Suppressor macrophage (primary cell): ENCODE measurements around the gene KCNJ6.

ENCODE experiments used
- DNase-seq, 4 experiments: peaks; one replicate each; pipeline ENCODE4 v3.0.0-alpha.2; 2020 to 2022

The KCNJ6 gene

DNA sequence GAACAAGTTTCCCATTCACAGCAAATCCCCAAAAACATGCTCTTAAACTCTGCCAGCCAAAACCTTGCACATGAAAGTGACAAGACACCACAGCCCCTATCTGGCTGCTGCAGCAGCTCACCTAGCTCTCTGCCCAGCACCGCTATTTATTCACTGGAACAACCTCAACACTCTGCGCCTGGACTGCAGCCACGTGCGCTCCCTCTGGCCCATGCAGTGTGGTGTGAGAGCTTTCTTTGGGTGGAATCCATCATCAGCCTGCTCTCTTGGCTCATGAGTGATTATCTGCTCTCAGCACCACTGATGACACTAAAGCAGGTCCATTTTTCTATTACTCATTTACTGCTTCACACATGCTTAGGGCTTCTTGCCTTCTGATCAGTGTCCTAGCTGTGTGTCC, 11.4 kb downstream of the KCNJ6 start:
- no peak for DNase-seq

DNA sequence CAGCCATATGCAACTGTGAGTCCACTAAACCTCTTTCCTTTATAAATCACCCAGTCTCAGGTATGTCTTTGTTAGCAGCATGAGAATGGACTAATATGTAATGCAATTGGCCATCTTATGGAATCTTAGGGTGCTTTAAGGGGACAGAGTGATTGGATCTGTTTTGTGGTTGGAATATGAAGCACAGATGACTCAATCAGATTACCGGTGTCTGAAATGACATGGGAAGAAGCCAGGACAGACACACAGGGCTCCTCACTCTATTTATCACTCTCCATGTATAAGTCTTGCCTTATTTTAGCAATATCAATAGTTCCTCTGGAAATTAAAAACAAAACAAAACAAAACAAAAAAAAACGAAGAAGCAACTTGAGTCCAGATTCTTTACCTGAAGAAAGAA, 12.9 kb downstream of the KCNJ6 start:
- DNase-seq = no peak

DNA sequence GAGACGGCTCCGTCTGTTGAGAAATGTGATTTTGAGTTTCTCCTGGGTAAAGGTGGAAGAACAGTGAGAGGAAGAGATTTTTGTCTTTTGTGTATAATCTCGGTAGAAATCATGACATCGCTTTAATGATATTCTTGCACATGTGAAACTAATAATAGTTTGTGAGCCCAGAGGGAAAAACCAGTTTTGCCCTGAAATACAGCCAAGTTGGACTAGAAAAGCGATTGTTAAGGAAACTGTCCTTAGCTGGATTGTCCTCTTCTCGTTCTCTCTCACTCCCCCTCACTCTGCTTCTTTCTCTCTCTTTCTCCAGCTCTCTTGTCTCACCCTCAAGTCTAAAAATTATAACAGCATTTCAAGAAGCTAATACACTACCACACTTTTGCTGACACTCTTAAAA, 17.1 kb downstream of the KCNJ6 start:
- DNase-seq = no peak

DNA sequence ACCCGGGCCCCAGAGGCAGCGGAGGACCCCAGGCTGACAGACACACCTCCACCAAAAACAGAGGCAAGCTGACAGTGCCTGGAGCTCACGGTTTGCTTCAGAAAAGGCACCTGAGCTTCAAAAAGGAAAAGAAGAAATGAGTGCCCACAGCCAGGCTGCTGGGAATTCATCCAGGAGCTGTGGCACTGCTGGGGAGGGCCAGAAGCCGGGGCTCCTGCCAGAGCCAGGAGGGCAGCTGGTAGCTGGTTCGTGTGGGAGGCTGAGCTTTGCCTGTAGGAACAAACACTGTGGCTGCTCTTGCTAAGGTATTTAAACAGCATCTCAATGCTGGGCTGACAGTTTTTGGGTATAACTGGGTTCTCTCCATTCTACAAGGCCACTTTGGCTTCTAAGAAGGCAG, 19.5 kb downstream of the KCNJ6 start:
- DNase-seq = no peak

DNA sequence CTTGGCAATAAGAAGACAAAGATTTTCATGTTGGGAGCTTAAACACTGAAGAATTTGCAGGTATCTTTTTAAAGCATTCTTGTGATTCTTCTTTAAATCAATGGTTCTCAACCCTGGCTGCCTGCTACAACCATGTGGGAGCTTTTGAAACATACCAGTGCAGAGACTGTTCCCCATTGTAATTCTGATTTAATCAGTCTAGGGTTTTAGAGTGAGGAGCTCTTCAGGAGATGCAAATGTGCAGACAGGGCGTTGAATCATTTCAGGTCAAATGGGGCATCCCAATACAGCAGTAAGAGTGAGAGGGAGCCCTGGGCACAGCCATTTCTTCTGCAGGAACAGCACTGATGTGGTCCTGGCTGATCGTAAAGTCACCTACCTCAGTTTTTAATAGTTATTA, 24.3 kb downstream of the KCNJ6 start:
- no peak for DNase-seq

DNA sequence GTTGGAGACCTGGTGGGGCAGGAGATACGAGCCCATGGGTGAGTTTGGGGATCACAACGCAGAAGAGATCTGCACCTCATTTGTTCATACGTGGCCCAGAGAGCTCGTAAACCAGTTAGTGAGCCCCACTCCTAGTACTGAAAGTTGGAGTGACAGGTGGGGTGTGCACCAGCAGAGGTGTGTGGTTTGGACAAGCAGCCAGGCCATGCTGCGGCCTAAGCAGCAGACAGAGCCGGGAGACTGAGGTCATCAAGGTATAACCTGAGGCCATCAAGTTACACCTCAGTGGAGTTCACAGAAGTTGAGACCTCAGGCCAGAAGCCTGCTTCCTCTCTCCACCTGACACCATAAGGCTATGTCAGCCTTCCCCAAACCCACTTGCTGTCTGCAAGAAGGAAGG, 27.6 kb downstream of the KCNJ6 start:
- no peak for DNase-seq

DNA sequence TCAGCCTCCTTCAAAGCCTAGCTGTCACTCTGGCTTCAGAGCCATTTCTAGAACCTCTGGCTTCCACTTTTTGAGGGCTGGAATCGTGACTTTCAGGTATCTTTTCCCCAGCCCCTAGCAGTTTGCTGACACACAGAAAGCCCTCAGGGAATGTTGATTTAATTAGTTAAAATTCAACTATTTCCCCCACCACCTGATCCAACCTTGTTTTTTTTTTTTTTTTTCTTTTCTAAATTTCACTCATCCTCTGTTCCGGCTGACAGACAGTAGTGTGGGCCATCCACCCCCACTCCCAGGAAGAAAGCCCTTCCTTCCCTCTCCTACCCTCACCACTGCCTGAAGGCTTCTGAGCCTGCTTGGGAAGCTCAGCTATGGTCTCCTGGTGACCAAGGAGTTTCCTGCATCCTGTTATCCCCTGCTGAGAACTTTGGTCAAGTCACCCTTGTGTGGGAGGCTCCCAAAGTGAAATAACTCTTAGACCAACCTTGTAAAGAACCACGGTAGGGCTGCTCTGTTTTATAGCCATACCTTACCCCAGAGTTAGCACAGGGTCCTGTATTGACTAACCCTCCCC, 29.4 kb downstream of the KCNJ6 start:
- DNase-seq = no peak

DNA sequence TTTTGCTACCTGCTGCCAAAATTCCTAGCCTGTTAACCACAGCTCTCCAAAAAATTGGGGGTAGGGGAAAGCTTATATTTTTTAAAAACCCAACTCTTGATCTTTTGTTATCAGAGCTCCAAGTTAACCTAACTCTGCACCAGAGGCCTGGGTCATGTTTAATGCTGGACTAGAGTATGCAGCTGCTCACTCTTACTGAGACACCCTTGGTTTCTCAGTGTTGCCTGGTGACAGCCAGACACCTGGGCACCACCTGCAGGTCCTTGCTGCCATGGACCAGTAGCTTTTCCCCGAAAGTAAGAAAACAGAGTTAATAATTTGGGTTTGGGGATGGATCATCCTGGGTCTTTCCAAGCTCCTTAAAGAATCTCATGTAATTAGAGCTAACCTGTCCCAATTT, 30.1 kb downstream of the KCNJ6 start:
- no peak for DNase-seq

DNA sequence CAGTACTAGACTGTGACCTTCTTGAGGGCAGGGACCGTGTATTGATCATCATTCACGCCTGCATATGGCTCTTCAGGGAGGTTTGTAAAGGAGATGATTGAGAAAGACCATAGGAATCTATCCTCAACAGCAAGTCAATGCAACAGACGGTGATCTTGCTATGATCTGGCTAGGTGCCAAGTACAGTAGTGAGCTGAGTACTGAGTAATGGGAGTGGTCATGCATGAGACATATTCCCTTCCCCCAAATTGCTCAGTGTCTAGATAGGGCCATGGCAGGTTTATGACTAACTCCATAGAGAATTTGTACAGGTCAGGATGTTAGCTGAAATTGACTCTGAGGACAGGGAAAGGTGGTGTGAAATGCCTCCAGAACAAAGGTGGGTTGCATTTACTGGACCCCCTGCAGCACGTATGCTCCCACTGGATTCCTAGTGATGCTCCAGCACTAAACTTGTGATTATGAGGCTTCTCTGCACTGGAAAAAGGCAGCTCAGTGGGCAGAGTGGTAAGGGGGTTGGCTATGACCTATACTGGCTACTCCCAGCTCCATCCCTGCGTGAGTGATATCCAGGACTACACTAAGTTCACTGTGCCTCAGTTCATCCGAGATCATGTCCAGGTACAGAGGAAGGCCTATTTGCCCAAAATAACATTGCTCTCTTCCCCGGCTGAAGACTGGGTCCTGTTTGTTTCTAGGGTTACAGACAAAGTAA, 37.2 kb downstream of the KCNJ6 start:
- DNase-seq = no peak

DNA sequence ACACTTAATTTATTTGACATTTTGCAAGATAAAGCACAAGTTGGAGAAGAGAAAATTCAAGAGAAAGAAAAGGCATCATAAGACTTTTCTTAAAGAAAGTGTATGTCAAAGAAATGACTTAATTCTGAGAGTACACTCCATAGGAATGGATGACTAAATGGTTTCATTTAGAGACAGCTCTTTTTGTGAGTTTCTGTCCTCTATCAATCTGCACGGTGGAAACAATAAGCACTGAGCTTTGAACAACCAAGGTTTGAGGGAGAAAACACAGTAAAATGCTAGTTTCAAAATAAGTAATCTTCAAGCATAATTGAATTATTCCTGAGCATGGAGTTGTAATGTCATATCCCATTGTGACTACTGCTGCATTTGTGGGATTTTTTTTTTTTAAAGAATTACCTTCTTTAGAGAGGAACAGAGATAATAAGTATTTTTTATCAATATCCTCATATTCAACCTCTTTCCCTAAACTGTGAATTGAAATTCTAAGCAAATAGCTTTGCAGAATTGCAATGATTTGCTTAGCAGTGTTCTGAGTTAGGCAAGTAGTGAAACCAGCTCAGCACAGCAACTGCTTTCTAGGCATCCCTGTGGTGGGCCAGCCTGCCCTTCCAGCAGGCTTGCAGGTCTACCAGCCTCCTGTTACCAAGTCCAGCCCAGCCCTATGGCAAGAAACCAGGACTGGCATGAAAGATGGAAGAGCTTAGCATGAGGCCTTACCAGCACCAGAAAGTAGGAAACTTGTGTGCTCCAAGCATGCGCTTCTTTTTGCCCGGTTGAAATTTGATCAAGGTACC, 38.2 kb downstream of the KCNJ6 start:
- DNase-seq = no peak

DNA sequence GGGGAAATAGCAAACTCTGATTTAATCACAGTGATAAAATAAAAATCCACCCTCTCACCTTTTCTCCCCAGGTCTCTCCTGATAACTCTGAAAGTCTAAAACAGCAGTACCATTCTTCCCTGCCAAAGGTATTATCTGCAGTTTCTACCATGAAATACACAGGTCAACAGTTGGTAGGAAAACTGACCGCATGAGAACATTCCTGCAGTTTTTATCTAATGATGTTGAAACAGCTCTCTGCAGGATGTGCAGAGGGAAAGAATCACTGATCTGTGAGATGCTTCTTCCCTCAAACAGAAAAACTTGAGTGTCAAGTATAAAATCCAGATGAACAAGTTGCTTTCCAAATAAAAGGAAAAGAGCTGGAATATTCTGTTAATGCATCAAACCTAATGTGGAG, 39.1 kb downstream of the KCNJ6 start:
- DNase-seq = no peak

DNA sequence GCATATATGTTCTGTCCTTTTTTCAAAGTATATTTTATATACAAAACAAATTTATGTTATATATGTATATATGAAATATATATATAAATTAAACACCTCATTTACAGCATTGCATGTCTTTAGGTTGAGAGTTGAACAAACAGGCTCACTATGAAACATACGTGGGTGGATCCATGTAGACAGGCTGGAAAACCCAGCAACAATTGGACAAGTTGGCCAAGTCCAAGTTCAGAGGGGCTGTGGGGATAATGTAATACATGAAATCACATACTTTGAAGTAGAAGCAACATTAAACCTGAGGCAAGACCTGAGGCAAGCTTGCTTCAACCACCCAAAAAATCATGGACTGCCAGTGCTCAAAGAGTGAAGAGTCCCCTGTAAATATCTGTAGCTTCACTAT, 39.7 kb downstream of the KCNJ6 start:
- DNase-seq = no peak

DNA sequence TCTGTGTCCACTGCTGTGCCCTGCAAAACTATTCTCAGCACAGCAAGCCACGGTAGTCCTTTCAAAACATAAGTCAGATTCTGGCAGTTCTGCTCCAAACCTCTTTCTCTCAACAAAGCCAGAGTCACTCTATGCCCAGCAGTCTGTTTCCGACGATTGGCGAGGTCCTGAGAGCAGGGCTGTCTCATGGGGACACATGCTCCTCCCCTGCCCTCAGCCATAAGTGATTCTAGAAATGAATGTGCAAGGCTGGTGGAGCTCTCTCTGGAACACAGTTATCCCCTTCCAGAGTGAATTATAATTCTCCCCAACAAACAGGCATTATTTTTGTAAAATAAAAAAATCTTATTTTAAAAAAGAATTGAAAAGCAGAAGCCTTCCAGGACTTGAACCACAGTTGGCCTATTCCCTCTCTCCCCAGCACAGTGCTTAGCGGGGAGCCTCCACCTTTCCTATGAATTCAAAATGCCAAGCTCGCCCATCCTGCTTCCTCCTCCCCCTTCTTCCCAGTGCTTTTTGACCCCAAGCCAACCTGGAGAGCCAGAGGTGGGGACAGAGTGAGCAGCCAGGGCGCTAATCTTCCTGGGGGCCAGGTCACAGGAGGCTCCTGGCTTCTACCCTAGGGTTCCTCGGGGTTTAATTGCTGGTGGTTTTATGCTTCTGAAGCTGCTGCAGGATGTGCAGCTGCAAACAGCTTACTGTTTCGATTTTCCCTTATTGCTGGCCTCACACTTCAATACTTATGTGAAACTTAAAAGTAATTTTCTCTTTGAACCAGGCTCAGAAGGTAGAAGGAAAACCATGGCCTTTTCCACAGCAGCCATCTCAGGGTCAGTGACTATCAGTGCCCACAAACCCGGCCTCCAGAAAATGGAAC, 41.1 kb downstream of the KCNJ6 start:
- no peak for DNase-seq

DNA sequence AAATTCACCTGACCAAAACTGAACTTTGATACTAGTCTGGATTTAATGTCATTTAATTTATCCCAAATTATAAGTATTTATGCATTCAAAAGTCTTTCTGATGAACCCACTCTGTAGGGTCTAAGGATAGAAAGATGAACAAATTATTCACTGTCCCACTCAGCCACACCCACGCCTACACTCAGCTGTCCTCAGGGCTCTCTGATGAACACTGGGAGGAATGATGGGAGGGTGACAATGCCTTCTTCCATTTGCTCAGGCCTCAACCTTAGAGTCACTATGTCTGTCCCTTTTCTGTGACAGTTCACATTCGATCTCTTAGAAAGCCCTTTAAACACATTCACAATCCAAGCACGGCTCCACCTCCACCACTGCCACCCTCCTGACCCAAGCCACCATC, 41.8 kb downstream of the KCNJ6 start:
- DNase-seq = no peak

DNA sequence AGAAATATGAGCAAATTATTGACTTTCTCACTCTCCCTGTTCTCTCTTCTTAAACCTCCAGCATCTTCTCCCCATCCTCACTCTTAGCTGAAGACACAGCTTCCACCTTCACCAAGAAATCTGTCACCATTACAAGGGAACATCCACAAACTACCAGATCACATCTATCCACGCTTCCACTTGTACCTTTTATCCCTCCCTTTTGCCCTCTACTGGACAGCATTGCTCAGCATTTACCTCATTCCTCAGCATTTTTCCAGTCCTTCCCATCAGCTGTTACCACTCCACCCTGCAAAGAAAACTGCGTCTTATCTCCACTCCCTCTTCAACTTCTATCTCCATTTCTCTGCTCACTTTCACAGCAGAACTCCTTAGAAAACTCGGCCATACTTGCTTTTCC, 42.6 kb downstream of the KCNJ6 start:
- DNase-seq = no peak

DNA sequence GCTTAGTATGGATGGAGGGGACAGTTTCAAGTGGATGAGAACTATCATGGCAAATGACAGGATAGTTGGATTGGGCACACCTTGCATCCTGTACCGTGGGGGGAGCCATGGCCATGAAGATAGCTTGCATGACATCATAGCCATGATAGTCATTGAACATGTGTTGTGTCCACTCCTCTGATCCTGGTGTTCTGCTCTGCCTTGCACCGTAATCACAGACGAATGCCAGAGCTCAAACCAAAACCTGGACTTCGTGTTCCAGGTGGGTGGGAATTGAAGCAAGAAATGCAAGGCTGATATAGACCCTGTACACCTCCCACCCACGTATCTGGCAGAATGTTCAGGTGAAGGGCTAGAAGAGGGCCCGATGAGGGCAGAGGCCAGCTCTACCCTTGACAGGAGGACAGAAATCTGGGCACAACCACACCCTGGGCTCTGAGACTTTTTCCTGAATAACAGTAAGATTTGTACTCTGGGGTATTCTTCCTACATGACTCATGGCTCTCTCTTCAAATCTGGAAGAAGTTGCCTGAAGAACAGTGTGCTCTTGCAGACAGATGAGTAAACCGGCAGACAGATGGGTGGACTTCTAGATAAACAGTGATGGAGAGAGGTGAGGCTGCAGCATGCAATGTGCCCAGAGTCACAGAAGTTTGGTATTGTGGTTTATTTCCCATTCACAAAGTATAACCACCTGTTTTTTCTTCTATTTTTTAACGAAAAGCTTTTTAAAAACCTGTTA, 45.0 kb downstream of the KCNJ6 start:
- DNase-seq = no peak

DNA sequence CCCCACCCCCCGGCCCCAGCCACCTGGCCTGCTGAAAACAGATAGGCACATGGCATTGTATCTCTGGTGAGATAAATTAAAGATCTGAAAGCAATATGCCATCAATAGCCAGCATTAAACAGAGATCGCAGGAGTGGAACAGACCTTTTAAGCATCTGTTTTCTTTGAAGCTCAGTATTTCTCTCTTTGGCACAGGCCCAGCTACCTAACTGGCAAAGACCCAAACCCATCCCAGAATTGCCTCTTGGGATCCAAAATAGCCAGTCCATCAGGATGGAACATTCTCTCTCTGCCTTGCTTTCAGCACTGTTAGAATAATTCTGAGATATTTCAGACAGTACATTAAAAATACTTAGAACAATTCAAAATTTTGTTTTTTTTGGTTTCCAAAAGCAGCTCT, 46.0 kb downstream of the KCNJ6 start:
- DNase-seq = no peak

DNA sequence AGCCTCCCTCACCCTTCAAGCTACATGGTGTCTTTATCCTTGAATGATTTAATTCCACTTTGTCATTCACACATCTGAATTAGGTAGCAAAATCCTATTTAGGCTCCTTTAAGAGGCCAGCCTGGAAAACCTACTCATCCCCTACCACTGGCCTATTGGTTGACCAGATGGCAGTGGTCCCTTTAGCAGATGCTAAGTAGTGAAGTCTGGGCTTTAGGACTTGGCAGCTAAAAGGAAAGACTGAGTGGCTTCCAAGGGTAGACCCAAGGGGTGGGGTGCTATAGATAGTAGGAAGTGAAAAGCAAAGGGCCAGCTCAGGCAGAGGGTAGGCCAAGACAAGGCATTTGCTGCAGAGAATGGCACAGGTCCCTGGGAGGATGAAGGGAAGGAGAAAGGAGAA, 46.6 kb downstream of the KCNJ6 start:
- no peak for DNase-seq

DNA sequence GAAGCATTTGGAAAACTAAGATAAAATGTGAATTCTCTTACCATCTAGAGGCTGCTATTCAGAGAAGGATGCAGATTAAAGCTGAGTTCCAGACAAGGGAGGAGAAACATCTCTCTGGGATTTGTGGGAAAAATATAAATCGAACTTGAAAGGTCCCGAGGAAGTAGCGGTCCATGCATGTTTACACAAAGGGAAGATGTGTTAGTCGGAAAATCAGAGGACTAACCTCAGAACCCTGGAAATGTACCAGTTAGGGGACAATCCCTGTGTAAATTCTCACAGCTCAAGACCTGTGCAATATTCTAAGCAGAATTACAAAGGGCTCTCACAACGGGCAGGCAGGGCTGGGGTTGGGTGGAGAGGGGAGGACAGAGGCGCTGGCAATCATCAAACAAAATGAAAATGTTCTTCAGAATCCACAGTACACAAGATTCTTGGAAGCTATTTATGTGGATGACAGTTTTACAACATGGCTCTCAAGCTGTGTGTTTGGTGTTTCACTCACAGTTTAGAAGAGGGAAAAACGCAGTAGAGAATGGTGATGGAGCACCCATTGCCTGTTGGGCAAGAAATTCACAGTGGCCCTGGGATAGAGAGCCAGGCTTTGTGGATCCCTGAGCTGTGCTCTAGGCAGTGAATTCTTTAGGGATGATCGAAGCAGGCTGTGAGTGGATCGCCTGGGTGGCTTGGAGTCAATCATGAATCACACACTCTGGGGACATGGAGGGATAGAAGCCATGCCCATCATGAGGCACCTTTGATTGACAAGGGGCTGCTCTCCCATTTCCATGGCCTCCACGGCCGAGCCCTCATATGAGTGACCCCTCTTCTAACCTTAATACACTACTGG, 47.6 kb downstream of the KCNJ6 start:
- no peak for DNase-seq

DNA sequence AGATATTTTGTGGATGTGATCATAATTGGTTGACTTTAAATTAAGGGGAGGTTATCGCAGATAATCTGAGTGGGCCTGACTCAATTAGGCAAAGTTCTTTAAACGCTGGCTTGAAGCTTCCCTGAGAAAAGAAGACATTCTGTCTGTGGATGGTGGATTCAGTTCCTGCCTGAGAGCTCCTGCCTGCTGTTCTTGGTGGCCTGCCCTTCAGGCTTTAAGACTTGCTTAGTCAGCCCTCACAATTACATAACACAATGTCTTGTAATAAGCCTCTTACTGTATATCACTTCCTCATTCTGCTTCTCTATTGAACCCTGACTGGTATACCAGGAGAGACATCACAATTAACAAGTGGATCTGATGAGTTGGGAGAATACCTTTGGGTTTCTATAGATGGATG, 50.2 kb downstream of the KCNJ6 start:
- DNase-seq = peak; percentile 87 to 97 (median 92)

DNA sequence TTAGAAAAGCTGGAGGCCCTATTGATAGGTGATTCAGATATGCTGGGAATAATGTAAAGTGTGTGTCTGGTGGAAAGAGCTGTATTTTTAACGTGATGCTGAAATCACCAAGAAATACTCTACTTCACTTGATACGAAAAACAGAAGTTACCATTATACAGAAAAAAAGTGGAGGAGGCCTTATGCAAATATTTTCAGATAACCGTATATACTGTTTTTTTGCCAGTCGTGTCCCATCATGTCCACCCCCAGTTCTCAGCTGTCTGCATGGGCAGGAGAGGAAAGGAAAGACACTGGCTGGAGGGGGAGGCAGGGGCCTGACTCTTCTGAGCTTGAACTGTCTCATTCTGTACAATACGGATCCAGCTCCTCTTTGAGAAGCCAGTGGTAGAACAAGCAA, 51.1 kb downstream of the KCNJ6 start:
- peak; percentile 8 to 59 (median 40) for DNase-seq
